NCI-H460 (cell line): ENCODE results near the gene KRT7. TPM values are rescaled to one million over a fixed set of nuclear protein-coding genes. Genes with fewer than 3 reads are reported as not detected.
A peak's percentile ranks its signal among the peaks of the same experiment; 100 is the strongest.

ENCODE experiments used
- DNase-seq: peaks from one replicate; pipeline ENCODE4 v3.0.0-alpha.2; 2016; ENCODE audit warnings: low read depth; ENCODE audit errors: extremely low read depth
- total RNA-seq: library from RNA; depleted of rRNA; stranded (reverse); fragments of >200 nt; shearing (Covaris generic); gene quantifications from 2 replicates; pipeline ENCODE4 v1.2.3, GENCODE V29; 2014

Gene KRT7
- total RNA-seq, 1 experiment from 2014 or later = 23.1 TPM

DNA sequence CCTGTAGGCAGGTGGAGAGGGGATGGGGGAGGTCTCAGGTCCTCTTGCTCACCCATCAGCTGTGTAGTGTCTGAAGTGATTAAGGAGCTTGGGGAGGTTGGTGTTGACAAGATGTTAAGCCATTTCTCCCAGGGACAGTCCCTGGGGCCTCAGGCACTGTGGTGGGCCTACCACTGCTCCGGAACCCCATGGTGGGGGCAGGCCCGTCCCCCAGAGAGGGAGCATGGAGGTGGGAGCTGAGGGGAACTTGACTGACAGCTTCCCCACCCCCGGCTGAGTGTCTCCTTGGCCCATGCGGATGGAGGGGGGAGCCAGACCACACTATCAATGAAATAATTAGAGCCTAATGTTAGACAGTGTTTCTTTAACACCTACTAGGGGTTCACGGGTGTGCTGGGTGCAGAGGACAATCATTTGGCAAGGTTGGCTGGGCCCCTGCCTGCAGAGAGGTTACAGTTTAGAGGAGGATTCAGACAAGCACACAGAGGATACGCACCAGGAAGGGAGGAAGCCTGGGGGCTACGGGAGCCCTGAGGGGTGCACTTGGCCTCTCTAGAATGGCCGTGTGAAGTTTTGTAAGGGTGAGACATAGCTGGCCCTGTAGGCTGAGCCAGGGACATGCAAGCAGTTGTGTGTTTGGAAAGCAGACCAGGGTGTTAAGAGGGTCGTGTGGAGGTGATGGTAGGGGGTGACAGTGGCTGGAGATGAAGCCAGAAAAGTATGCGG is 22.0 kb upstream of the KRT7 start:
- no peak for DNase-seq

DNA sequence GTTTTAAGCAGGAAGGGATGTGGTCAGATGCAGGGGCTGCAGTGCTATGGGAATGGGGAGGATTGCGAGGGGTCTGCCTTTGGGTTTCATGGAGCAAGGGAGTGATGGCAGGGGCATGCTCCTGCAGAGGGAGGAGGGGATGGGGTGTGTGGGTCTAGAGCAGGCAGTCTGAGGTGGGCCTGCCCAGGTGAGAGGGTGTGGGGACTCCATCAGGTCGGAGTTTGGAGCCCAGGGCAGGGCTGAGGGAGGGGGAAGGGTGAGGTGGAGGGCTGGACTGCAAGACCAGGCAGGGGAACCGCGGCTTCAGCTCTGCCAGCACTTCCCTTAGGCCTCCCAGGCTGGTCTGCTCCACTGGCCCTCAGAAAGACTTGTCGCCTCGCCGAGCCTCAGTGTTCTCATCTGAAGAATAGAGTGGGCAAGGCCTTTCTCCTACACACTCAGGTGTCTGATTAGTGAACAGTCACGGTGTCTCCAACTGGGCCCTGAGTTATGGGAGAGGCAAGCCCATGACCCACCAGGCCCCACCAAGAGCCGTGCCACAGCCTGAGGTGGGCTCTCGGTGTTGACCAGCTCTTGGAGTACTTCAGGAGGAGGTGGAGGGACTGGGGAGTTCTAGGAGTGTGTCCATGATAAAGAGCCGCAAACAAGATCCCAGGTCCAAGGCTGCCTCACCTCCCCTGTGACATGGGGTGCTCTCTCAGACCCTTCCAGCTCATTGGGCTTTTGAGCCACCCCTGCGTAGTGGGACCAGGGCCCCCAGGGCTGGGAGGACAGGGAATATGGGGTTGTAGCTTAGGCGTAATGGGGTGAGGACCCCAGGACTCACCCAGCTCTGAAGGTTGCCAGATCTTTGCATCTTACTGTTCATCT is 21.1 kb upstream of the KRT7 start:
- DNase-seq = no peak

DNA sequence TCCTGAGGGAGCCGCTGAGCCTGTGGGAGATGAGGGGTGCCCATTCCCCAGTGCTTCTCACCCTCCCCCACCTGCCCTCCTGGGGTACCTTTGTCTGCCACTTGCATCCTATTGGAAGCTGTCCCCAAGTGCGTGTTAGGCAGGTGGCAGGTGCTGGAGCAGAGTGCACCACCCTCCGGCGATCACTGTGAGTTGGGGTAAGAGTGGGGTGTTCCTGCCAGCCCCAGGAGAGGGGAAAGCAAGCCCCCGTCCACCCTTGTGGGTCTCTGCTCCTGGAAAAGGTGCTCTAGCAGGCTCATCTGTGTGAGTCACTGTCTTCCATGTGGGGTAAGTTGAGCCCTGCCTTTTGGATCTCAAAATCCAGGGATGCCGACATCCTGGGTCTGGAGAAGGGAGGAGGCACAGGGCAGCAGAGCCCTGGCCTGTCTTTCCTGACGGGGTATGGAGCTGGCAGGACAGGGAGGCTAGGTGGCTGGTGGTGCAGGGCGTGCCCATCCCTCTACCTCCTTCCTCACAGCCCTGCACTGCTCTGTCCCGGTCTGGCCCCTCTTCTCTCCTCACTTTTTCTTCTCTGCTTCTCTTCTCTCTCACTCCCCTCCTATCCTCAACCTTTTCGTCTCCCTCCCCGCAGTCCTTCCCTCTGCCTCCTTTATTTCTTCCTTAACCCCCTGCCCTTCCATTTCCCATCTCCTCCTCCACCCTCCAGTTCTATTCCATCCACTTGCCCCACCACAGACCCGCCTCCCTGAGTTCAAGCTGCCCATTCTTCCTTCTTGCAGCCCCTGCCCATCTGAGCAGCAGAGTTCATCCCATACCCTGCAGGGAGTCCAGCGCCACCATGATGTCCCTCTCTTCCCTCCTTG is 20.1 kb upstream of the KRT7 start:
- DNase-seq = no peak

DNA sequence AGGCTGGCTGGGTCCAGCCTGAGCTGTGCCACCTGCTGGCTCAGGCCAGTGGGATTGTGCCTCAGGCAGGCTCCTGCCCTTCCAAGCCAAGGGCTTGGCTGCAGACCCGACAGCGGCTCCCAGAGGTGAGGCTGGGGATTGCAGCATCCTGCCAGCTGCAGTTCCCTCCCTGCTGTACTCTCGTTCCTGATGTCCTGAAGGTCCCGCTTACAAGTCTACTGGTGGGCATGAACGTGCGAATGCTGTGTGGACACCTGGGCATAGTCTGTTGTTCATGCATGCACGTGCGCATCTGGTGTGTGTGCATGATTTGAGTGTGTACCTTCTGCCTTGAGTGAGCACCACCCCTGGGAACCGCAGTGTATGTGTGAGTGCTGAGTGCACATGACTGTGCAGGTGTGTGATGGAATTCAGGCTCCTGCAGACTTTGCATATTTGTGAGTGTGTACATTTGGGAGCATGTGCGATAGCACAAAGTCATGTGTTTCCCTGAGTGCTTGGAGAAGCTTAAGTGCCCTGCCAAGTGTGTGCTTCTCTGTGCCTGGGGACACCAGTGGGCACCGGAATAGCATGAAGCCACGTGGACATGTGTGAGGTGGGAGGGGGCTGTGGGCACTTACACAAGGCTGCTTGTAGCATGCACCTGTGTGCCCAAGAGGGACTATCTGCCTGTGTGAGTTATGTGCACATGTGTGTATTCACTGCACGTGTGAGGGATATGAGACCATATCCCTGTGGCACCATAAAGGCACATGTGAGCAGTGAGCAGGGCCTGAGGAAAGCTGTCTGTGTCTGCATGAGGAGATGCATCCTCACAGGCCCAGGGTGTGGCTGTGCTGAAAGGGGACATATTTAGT is 19.3 kb upstream of the KRT7 start:
- peak; percentile 88 for DNase-seq

DNA sequence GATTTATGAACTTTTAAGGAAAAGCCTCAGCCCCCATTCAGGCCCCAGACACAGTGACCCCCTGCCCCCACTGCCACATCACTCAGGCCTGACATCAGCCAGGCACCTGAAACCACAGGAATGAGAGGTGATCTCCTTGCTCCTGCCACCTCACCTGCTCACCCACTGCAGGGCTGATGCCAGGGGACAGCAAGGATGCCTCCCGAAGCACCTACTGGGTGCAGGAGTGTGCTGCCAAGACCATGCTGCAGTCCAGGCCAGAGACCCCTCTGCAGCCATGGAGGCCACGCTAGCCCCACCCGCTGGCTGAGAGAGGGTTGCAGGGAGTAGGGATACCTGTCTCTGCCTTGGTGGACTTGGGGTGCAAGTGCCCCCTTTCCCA is 18.6 kb upstream of the KRT7 start:
- DNase-seq = no peak

DNA sequence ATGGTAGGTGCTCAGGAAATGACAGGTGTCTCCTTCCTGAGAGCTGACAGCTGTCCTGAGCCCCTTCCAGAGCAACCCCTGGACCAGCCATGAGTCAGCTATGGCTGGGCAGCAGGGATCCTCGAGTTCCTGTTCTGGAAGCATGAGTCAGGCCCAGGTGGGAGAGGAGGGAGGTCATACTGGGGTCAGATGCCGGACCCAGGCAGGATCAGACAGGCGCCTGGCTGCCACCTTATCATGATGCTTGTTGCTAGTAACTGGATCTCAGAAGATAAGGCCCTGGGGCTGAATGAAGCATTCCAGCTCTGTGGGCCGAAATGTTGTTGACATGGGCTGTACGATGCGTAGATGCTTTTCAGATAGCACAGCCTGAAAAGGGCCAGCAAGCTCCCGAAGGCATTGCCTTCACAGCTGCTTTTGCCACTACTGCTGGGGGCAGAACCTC is 17.4 kb upstream of the KRT7 start:
- DNase-seq = no peak

DNA sequence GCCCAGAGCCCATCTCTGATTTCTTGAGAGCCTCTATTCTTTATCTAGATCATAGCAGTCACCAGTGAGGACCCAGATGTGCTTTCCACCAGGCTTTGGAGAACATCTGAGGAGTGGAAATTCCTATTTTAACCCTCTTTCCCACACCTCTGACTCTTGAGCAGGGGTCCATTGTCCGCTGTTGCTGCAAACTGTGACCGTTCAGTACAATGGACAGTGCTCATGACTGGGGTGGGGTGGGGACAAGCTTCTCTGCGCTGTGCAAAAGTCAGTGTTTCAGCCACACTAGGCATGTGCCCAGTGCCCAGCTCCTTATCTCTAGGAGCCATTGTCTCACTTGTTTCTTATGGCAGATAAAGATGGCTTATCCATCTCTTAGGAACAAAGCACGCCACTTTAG is 16.9 kb upstream of the KRT7 start:
- DNase-seq = no peak

DNA sequence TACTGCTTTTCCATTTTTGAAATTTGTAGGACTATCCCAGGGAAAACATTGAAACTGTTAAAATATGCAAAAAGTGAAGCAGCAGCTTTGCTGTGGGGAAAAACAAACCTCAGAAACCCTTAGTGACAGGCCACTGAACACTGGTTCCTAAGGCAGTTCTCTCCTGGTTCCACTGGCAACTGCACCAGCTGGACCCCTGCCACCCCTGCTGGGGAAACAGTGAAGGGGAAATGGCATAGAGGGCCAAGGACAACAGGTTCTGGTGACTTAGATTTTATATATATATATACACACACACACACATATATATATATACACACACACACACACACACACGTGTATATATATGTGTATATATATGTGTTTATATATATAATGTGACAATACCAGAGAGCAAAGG is 16.2 kb upstream of the KRT7 start:
- DNase-seq = no peak

DNA sequence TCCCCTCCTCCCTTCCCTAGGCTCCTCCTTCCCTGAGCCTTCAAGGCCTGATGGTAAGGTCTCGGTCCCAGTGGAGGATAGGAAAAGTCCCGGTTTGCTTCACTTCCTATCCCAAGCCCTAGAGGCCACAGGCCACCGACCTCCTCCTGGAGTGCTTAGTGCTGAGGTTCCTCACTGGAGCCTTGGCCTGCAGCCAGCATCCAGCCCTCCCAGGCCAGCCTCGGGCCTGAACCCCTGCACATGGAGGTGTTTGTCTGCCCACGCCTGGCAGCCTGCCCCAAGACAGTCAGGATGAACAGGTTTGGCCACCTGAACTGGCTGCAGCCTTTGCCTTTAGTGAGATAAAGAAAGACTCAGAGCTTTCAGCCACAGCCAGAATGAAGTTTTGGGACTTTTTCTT is 15.8 kb upstream of the KRT7 start:
- no peak for DNase-seq

DNA sequence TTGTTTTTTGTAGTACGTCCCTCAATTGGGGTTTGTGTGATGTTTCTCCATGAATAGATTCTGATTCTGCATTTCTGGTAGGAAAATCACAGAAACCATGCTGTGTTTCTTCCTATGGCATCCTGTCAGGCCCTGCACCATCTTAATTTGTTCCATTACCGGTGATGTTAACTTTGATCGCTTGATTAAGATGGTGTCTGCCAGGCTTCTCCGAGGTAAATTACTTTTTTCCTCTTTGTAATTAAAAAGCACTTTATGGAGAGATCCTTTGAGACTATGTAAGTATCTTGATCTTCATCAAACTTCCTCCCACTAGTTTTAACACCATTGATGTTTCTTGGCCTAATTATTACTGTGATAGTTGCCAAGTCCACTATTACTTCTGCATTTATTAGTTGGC is 15.0 kb upstream of the KRT7 start:
- no peak for DNase-seq

DNA sequence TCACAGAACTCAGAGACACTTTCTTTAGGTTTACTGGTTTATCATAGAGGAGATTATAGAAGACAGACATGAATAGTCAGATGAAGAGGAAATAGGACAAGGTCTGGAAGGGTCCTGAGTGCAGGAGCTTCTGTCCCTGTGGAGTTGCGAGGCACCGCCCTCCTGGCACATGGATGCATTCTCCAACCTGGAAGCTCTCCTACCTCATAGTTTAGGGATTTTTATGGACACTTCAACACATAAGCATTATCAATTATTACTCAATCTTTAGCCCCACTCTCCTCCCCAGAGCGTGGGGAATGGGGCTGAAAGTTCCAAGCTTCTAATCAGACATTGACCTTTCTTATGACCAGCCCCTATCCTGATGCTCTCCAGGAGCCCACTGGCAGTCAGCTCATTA is 12.6 kb upstream of the KRT7 start:
- DNase-seq = no peak

DNA sequence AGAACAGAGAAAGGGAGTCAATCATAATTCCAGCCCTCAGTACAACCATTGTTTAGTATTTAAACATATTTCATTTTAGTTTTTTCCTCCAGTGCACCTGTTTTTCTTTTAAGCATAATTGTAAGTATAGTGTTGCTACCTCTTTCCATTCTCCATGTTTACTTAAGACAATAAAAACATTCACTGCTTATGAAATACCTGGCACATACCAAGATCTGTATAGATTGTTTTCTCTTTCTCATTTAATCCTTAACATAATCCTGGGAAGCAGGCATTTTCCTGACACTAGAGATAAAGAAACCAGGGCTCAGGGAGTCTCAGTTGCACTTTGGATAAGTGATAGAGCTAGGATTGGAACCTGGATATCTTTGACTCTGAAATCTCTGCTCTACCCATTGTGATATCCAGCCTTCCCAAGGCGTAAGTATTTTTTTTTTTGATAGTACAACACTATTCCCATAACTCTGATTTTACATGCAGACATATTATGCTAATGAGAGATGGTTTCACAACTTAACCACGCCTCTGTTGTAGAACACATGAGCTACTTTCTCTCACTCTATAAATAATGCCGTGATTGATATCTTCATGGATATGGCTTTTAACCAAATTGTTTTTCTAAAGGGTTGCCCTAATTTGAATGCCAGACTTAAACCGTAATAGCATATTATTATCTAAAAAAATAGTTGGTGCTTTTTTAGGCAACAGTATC is 11.8 kb upstream of the KRT7 start:
- no peak for DNase-seq

DNA sequence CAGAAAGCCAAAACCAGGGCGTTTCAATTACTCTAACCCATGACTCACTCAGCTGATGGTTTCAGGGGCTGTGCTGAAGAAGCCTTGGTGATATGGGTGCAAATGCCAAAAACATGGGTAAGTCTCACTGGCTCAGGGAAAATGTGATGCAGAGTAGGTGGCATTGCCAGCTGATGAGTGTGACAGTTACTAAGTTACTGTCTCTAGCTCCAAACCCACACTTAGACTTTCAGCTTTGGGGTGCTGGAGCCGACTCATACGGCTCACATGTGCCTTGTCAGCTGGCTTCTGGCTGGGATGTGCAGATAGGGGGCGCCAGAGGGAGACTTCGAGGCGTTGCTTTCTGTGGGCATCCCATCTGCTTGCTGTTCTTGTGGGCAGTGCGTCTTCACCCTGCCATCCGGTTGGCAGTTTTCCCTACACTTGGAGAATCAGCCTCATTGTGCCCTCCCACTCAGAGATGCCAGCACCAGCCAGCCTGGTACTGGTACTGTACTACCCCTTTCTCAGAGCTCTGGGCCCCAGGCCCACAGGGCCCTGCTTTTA is 11.1 kb upstream of the KRT7 start:
- no peak for DNase-seq

DNA sequence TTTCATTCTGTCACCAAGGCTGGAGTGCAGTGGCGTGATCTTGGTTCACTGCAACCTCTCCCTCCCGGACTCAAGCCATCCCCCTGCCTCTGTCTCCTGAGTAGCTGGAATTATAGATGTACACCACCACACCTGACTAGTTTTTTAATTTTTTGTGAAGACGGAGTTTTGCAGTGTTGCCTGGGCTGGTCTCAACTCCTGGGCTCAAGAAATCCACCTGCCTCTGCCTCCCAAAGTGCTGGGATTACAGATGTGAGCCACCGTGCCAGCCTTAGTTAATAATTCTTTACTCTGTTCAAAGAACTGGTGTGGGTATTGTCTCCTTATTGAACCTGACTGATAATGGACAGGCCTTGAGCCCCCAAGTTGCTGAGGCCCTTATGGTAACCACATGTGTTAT is 10.4 kb upstream of the KRT7 start:
- DNase-seq = no peak

DNA sequence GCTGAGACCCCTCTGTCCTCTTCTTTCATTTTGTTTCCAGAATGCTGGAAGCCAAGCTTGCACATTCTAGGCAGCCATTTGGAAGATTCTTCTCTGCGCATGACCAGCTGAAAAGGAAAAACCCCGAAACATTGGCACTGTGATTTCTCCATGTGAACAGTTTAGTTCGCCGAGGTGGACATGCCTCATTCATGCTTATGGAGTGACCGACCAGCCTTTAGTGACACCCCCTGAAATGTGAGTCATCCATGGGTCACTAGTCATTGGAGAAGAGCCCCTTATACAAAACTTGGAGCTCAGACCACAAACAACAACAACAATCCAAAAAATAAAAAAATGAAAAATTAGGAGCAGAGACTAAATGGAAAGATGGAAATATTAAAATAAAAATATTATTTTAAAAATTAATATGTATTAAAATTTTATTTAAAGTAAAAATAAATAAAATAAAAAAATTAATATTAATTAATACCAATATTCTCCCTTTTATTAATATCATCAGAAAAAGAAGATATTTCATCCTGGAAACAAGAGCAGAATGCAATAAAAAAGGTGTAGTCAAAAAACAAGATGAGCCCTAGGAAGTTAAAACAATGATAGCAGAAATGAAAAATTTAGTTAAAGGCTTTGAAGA is 9.5 kb upstream of the KRT7 start:
- DNase-seq = no peak

DNA sequence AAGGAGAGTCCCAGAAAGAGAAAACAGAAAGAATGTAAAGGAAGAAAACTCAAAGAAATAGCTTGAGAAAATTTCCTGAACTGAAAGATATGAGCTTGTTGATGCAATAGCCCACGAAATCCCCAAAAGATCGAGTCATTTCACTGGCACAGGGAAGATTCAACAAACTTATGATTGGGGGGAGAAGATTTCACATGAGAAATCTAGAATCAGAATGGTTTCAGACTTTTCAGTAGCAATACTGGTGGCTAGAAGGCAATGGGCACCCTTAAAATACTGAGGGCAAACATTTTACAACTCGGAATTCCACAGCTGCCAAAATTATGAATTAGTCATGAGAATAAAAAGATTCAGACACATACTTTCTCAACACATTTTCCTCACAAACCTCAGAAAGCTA is 8.9 kb upstream of the KRT7 start:
- DNase-seq = no peak

DNA sequence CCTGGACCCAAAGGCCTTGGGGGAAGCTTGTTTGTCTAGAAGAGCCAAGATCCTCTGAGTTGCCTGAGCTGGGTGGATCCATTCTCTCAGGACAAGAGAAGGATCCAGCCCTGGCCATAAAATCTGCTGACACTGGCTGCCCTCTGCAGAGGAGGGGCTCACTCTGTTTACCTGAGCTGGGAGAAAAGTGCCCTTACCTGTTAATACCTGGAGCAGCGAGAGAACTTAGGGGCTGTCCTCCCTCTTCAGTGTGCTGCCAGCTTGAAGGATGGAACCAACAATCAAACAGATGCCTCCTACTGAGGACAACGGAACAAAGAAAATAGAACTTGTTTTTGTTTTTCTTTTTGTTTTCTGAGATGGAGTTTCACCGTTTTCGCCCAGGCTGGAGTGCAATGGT is 7.3 kb upstream of the KRT7 start:
- no peak for DNase-seq

DNA sequence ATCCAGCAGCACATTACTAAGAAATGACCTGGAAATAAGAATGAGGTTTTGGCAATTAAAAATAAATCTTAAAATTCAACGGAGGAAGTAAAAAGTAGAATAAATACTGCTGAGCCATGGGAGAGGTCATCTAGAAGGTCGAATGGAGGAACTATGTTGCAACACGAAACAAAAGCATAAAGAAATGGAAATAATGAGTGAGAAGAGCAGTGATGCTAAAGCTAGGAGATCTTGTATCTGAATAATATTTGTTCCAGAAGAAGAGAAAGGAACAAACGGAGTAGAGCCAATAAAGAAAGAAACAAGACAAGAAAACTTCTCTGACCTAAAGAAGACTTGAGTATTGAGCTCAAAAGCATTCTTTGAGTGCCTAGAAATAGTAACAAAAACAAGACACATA is 6.6 kb upstream of the KRT7 start:
- no peak for DNase-seq

DNA sequence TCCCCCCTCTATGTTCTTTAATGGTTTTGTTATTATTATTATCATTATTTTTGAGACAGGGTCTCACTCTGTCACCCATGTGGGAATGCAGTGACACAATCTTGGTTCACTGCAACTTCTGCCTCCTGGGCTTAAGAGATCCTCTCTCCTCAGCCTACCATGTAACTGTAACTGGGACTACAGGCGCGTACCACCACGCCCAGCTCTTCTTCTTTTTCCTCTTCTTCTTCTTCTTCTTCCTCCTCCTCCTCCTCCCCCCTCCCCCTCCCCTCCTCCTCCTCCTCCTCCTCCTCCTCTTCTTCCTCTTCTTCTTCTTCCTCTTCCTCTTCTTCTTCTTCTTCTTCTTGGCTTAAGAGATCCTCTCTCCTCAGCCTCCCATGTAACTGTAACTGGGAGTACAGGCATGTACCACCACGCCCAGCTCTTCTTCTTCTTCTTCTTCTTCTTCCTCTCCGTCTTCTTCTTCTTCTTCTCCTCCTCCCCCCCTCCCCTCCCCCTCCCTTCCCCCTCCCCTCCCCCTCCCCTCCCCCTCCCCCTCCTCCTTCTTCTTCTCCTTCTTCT is 5.4 kb upstream of the KRT7 start:
- DNase-seq = no peak
